Fibroblast of lung (primary cell): ENCODE results near the gene TMEM267. TPM values are rescaled to one million over a fixed set of nuclear protein-coding genes. Genes with fewer than 3 reads are reported as not detected.

Experiments used
- DNase-seq, 2 donors: peaks; one replicate each; pipeline versions ENCODE4 v3.0.0 to v3.0.0-alpha.2; 2010; ENCODE audit warnings: low read depth in 2 of 2
- H2AFZ ChIP-seq: 2 replicates; pipeline ENCODE4 v1.5.1; 2012; ENCODE audit warnings: low read length, control low read depth, inconsistent platforms
- H3K27ac ChIP-seq: 2 replicates; pipeline ENCODE4 v1.5.1; 2011; ENCODE audit warnings: low read length, control low read depth; ENCODE audit not compliant: insufficient read depth
- H3K27me3 ChIP-seq: 2 replicates; pipeline ENCODE4 v1.5.1; 2011; ENCODE audit warnings: mild to moderate bottlenecking, low read length; ENCODE audit not compliant: control insufficient read depth, insufficient read depth
- H3K36me3 ChIP-seq: 2 replicates; pipeline ENCODE4 v1.5.1; 2011; ENCODE audit warnings: low read length; ENCODE audit not compliant: control insufficient read depth, insufficient read depth
- H3K4me1 ChIP-seq: 2 replicates; pipeline ENCODE4 v1.5.1; 2011; ENCODE audit warnings: low read length; ENCODE audit not compliant: control insufficient read depth, insufficient read depth; ENCODE audit errors: extremely low read depth
- H3K4me2 ChIP-seq: 2 replicates; pipeline ENCODE4 v1.5.1; 2011; ENCODE audit warnings: low read length, control low read depth; ENCODE audit not compliant: insufficient read depth; ENCODE audit errors: extremely low read depth
- H3K4me3 ChIP-seq, 4 experiments: fragments of 200-600 bp in 1 of 4; sonication (generic) in 1 of 4; replicated peaks in 1 of 4; 2 replicates each; pipeline ENCODE4 v1.5.1; 2011 to 2016; ENCODE audit warnings: low read length in 4 of 4, low read depth in 3 of 4, mild to moderate bottlenecking in 3 of 4, control low read depth in 2 of 4, inconsistent platforms in 1 of 4, mixed read lengths in 1 of 4; ENCODE audit not compliant: insufficient read depth in 1 of 4; ENCODE audit errors: control extremely low read depth in 1 of 4
- H3K79me2 ChIP-seq: 2 replicates; pipeline ENCODE4 v1.5.1; 2012; ENCODE audit warnings: mild to moderate bottlenecking, low read length, inconsistent platforms; ENCODE audit not compliant: control insufficient read depth, insufficient read depth
- H3K9ac ChIP-seq: 2 replicates; pipeline ENCODE4 v1.5.1; 2011; ENCODE audit warnings: mild to moderate bottlenecking, low read length, control low read depth; ENCODE audit not compliant: insufficient read depth
- H3K9me3 ChIP-seq: 2 replicates; pipeline ENCODE4 v1.5.1; 2012; ENCODE audit warnings: low read depth, low read length; ENCODE audit not compliant: control insufficient read depth, insufficient read depth
- H4K20me1 ChIP-seq: 2 replicates; pipeline ENCODE4 v1.5.1; 2011; ENCODE audit warnings: low read length; ENCODE audit not compliant: control insufficient read depth, insufficient read depth; ENCODE audit errors: extremely low read depth
- CTCF ChIP-seq, 2 donors: IDR thresholded peaks in 1 of 2; conservative IDR thresholded peaks in 1 of 2; 1 replicate in 1 of 2; 2 replicates in 1 of 2; pipeline ENCODE4 v1.5.1; 2011 to 2012; ENCODE audit warnings: low read length in 2 of 2, control low read depth in 1 of 2, inconsistent platforms in 1 of 2, low read depth in 1 of 2, mild to moderate bottlenecking in 1 of 2
- EZH2 ChIP-seq: IDR thresholded peaks from 2 replicates; pipeline ENCODE4 v1.5.1; 2012; ENCODE audit warnings: low read length, control low read depth, mild to moderate bottlenecking; ENCODE audit errors: missing control alignments
- polyA minus RNA-seq: library from RNA; depleted of rRNA, polyadenylated mRNA; stranded (reverse); fragments of >200 nt; gene quantifications from 2 replicates; pipeline ENCODE4 v1.2.3, GENCODE V29; 2011; ENCODE audit warnings: low replicate concordance
- polyA plus RNA-seq, 2 donors: library from polyadenylated mRNA; depleted of rRNA in 1 of 2; stranded (reverse) in 1 of 2; unstranded in 1 of 2; fragments of >200 nt; gene quantifications; 2 replicates each; pipeline ENCODE4 v1.2.1, GENCODE V29; 2011 to 2012; ENCODE audit warnings: missing spikeins in 1 of 2
- total RNA-seq: library from RNA; depleted of rRNA; stranded (reverse); fragments of >200 nt; gene quantifications from 2 replicates; pipeline ENCODE4 v1.2.1, GENCODE V29; 2014

TMEM267 gene, protein sequence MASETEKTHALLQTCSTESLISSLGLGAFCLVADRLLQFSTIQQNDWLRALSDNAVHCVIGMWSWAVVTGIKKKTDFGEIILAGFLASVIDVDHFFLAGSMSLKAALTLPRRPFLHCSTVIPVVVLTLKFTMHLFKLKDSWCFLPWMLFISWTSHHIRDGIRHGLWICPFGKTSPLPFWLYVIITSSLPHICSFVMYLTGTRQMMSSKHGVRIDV
- 16.9 and 24.3 TPM in 2 replicates for total RNA-seq
- 12.1 and 21.2 TPM in 2 replicates for polyA plus RNA-seq
- 9.4 and 12.9 TPM in 2 replicates for polyA plus RNA-seq (2012)
- 4.0 and 6.6 TPM in 2 replicates for polyA minus RNA-seq

GRCh38 chr5:43483298-43484105 is at the start of gene TMEM267:
Gene TMEM267 (minus strand): TSS chr5:43483865. CDS start chr5:43453969, 29,896 bp downstream.
- no peaks in the 10 kb centered on the region for H3K4me1 ChIP-seq
- H3K4me2 ChIP-seq = peak within 1 kb of the TSS; percentile 82
- peak within 1 kb of the TSS; percentile 97 for H3K27ac ChIP-seq
- H3K27me3 ChIP-seq = no peaks in the 10 kb centered on the region
- DNase-seq = peak; percentile 92 to 94
- H3K36me3 ChIP-seq = no peaks in the 10 kb centered on the region
- H3K79me2 ChIP-seq = peaks cover 20% of the 10 kb centered on the region
- no peaks in the 10 kb centered on the region for H4K20me1 ChIP-seq
- no peaks in the 10 kb centered on the region for H3K9me3 ChIP-seq
- peak within 1 kb of the TSS; percentile 76 for H2AFZ ChIP-seq
- peak within 1 kb of the TSS; percentile 91 for H3K9ac ChIP-seq
- peak within 1 kb of the TSS; percentile 73 to 92 (median 88) for H3K4me3 ChIP-seq
- TF ChIP-seq EZH2 (no peak), CTCF (conservative IDR thresholded peaks at IDR 0.05 in 1 of 2, IDR thresholded peaks at IDR 0.05 in 1 of 2; ENCODE audit: low read depth in 1 of 2, low read length in 2 of 2) (no peak)

DNA sequence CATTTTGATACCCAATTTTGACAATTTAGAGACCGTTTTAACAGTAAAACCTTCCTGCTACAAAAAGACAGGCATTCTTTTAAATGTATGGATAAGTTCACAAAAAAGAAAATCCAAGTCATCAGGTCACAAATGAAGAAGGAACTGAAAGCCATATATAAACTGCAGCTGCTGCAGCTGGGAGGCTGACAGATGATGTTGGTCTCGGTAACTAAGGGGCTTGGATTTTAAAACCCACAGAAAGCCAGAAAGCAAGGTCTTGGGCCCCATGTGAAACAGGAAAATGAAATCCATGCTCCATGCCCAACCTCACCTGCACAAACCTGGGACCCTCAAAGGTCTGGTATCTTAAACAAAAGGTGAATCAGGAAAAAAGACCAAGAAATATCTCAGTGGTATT is 47.0 kb upstream of the TMEM267 start:
- Histone ChIP-seq H3K27me3 (no peaks in the 10 kb centered on the region), H3K4me3 (no peak overlapping the region), H4K20me1 (no peaks in the 10 kb centered on the region), H3K79me2 (no peaks in the 10 kb centered on the region), H3K36me3 (peaks cover 3% of the 10 kb centered on the region), H3K9me3 (no peaks in the 10 kb centered on the region), H3K9ac (no peak overlapping the region), H3K4me1 (no peaks in the 10 kb centered on the region), H3K27ac (no peak overlapping the region), H2AFZ (no peak overlapping the region), H3K4me2 (no peak overlapping the region)
- DNase-seq = no peak
- no peak for TF ChIP-seq EZH2
- no peak for TF ChIP-seq CTCF (conservative IDR thresholded peaks at IDR 0.05 in 1 of 2, IDR thresholded peaks at IDR 0.05 in 1 of 2; ENCODE audit: low read depth in 1 of 2, low read length in 2 of 2)

DNA sequence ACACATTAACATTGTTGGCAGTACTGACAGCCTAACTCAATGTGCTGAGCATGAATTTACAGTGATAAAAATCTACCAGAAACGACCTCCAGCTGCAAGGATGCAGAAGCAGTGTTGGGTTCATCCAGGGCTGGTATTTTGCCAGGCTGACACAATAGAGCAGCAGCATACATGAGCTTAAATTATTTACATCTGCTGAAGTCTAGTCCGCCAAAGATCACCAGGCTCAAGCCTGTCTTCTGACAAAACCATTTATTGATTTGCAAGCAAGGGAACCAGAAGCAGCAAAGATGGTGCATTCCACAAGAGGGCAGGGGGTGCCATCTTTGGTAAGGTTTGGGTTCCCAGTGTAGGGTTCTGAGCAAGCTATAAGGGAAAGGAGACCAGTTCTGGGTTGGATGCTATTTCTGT is 40.0 kb upstream of the TMEM267 start:
- no peak overlapping the region for H2AFZ ChIP-seq
- no peaks in the 10 kb centered on the region for H3K4me1 ChIP-seq
- H3K4me2 ChIP-seq = no peak overlapping the region
- no peak overlapping the region for H3K9ac ChIP-seq
- no peaks in the 10 kb centered on the region for H3K79me2 ChIP-seq
- no peaks in the 10 kb centered on the region for H3K27me3 ChIP-seq
- no peaks in the 10 kb centered on the region for H3K9me3 ChIP-seq
- no peak overlapping the region for H3K27ac ChIP-seq
- peak in 1 of 2 donors; percentile 39 for DNase-seq
- H4K20me1 ChIP-seq = no peaks in the 10 kb centered on the region
- peaks cover 1% of the 10 kb centered on the region for H3K36me3 ChIP-seq
- H3K4me3 ChIP-seq = no peak overlapping the region
- TF ChIP-seq EZH2 (no peak), CTCF (conservative IDR thresholded peaks at IDR 0.05 in 1 of 2, IDR thresholded peaks at IDR 0.05 in 1 of 2; ENCODE audit: low read depth in 1 of 2, low read length in 2 of 2) (no peak)
